8988T (cell line): ENCODE measurements around the gene MORC1.

Source experiments
- DNase-seq: peaks from one replicate; pipeline ENCODE4 v3.0.0; 2011

Gene MORC1

GRCh38 chr3:109023656-109024254, 94.2 kb downstream of the MORC1 start:
- no peak for DNase-seq

- DNase-seq = no peak
Measured at GRCh38 chr3:109023167-109023566, 94.8 kb downstream of the MORC1 start.

GRCh38 chr3:109021556-109021955, 96.4 kb downstream of the MORC1 start:
- no peak for DNase-seq

- DNase-seq = no peak
Measured at GRCh38 chr3:109018828-109019227, 99.1 kb downstream of the MORC1 start.

GRCh38 chr3:109005443-109005842, 112.5 kb downstream of the MORC1 start:
- DNase-seq = no peak

- DNase-seq = no peak
Measured at GRCh38 chr3:108998436-108998835, 119.5 kb downstream of the MORC1 start.

- no peak for DNase-seq
Measured at GRCh38 chr3:108985844-108986243, 132.1 kb downstream of the MORC1 start.

GRCh38 chr3:108983051-108983450, 134.9 kb downstream of the MORC1 start:
- no peak for DNase-seq

- no peak for DNase-seq
Measured at GRCh38 chr3:108976058-108976457, 141.9 kb downstream of the MORC1 start.

GRCh38 chr3:108973019-108973418, 144.9 kb downstream of the MORC1 start:
- no peak for DNase-seq

- DNase-seq = no peak
Measured at GRCh38 chr3:108972482-108972881, 145.5 kb downstream of the MORC1 start.

- no peak for DNase-seq
Measured at GRCh38 chr3:108970561-108970960, 147.4 kb downstream of the MORC1 start.

- no peak for DNase-seq
Measured at GRCh38 chr3:108966773-108967172, 151.2 kb downstream of the MORC1 start.

- DNase-seq = no peak
Measured at GRCh38 chr3:108959017-108959416, 158.9 kb downstream of the MORC1 start.

- no peak for DNase-seq
Measured at GRCh38 chr3:108953700-108954099, 164.2 kb downstream of the MORC1 start, which contains the start of gene GUCA1C. GUCA1C (minus strand) TSS chr3:108953879; CDS start chr3:108953762, 117 bp downstream.

- no peak for DNase-seq
Measured at GRCh38 chr3:108953210-108953609, 164.7 kb downstream of the MORC1 start.

GRCh38 chr3:108951820-108952501, 166.0 kb downstream of the MORC1 start:
- no peak for DNase-seq

- DNase-seq = no peak
Measured at GRCh38 chr3:108947855-108948254, 170.1 kb downstream of the MORC1 start.

- no peak for DNase-seq
Measured at GRCh38 chr3:108946292-108947285, 171.3 kb downstream of the MORC1 start.

GRCh38 chr3:108940568-108941263, 177.2 kb downstream of the MORC1 start:
- no peak for DNase-seq

- DNase-seq = no peak
Measured at GRCh38 chr3:108940166-108940565, 177.8 kb downstream of the MORC1 start.

- no peak for DNase-seq
Measured at GRCh38 chr3:108936924-108937689, 180.8 kb downstream of the MORC1 start.
